Stimulated activated CD4-positive, alpha-beta T cell treated with anti-CD3 and anti-CD28 coated beads, Interleukin-12 subunit alpha, Interleukin-12 subunit beta, amount 100 ng/mL, for 4 hours (primary cell): ENCODE data around the gene UNC13A.

ENCODE experiments used
- DNase-seq: peaks from one replicate; pipeline ENCODE4 v3.0.0-alpha.2; 2020

Gene UNC13A

GRCh38 chr19:17687857-17688784 is at the start of gene UNC13A:
TSS of gene UNC13A (minus strand) at chr19:17688354. CDS start at chr19:17688199, 155 bp downstream.
- DNase-seq, result peak; percentile 50

DNA sequence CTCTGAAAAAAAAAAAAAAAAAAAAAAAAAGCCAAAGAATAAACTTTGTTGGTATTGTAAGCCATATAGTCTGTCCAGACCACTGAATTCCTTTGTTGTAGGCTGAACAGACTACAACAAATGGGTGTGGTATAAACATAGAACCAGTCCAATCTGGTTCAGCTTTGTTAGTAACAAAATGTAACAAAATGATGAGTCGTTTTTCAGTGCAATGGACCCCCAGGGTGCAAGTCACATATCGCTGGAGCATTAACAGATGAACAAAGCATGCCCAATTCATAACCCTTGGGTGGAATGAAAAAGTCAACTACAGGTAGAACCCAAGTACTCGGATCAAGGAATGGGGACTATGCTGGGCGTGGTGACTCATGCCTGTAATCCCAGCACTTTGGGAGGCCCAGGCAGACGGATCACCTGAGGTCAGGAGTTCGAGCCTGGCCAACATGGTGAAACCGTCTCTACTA is 49.6 kb upstream of the UNC13A start:
- no peak for DNase-seq

DNA sequence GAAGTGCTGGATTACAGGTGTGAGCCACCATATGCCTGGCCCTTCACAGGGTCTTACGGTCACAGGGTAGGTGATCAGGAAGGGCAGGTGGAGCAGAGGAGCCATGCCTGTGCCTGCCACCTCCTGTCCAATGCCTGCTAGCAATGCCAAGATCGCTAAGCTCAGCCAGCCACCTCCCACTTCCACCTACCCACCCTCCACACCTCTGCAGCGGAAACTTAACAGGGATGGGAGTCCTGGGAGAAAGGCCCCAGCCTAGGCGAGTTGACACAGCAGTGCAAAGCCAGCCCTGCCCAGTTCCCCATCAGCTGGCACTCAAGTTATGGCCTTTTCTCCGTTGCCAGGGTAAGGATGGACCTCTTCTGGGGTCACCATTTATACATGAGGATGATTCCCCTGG is 47.3 kb upstream of the UNC13A start:
- no peak for DNase-seq

DNA sequence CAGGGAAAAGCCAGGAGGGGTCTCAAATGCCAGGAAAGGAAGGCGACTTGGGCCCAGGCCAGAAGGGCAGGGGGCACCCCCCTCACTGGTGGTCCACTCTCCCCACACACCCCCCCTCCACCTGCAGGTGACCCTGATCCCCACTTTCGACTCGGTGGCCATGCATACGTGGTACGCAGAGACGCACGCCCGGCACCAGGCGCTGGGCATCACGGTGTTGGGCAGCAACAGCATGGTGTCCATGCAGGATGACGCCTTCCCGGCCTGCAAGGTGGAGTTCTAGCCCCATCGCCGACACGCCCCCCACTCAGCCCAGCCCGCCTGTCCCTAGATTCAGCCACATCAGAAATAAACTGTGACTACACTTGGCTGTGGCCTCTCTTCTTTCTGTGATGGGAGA is 46.0 kb upstream of the UNC13A start:
- no peak for DNase-seq

DNA sequence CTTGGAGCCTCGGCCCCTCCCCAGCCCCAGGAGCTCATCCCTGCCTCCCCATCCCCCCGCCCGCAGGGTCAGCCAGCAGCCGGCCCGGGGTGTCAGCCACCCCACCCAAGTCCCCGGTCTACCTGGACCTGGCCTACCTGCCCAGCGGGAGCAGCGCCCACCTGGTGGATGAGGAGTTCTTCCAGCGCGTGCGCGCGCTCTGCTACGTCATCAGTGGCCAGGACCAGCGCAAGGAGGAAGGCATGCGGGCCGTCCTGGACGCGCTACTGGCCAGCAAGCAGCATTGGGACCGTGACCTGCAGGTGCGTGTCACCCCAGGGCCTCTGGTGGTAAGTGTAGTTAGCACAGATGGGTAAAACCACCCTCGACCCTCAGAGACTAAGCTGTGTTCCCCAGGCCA is 45.0 kb upstream of the UNC13A start:
- no peak for DNase-seq

DNA sequence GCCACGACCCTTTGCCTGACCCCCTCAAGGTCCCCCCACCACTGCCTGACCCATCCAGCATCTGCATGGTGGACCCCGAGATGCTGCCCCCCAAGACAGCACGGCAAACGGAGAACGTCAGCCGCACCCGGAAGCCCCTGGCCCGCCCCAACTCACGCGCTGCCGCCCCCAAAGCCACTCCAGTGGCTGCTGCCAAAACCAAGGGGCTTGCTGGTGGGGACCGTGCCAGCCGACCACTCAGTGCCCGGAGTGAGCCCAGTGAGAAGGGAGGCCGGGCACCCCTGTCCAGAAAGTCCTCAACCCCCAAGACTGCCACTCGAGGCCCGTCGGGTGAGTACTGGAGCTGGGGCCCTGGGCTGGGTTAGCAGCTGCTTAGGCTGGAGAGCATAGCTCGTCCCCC is 39.7 kb upstream of the UNC13A start:
- DNase-seq, result no peak

DNA sequence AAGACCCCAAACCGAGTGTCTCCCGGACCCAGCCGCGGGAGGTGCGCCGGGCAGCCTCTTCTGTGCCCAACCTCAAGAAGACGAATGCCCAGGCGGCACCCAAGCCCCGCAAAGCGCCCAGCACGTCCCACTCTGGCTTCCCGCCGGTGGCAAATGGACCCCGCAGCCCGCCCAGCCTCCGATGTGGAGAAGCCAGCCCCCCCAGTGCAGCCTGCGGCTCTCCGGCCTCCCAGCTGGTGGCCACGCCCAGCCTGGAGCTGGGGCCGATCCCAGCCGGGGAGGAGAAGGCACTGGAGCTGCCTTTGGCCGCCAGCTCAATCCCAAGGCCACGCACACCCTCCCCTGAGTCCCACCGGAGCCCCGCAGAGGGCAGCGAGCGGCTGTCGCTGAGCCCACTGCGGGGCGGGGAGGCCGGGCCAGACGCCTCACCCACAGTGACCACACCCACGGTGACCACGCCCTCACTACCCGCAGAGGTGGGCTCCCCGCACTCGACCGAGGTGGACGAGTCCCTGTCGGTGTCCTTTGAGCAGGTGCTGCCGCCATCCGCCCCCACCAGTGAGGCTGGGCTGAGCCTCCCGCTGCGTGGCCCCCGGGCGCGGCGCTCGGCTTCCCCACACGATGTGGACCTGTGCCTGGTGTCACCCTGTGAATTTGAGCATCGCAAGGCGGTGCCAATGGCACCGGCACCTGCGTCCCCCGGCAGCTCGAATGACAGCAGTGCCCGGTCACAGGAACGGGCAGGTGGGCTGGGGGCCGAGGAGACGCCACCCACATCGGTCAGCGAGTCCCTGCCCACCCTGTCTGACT is 39.0 kb upstream of the UNC13A start:
- DNase-seq, result no peak

DNA sequence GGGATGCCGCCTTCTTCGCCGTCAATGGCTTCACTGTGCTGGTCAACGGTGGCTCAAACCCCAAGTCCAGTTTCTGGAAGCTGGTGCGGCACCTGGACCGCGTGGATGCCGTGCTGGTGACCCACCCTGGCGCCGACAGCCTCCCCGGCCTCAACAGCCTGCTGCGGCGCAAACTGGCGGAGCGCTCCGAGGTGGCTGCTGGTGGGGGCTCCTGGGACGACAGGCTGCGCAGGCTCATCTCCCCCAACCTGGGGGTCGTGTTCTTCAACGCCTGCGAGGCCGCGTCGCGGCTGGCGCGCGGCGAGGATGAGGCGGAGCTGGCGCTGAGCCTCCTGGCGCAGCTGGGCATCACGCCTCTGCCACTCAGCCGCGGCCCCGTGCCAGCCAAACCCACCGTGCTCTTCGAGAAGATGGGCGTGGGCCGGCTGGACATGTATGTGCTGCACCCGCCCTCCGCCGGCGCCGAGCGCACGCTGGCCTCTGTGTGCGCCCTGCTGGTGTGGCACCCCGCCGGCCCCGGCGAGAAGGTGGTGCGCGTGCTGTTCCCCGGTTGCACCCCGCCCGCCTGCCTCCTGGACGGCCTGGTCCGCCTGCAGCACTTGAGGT is 38.1 kb upstream of the UNC13A start:
- no peak for DNase-seq

GRCh38 chr19:17725422-17726078 is 37.4 kb upstream of the UNC13A start:
- DNase-seq, result no peak

DNA sequence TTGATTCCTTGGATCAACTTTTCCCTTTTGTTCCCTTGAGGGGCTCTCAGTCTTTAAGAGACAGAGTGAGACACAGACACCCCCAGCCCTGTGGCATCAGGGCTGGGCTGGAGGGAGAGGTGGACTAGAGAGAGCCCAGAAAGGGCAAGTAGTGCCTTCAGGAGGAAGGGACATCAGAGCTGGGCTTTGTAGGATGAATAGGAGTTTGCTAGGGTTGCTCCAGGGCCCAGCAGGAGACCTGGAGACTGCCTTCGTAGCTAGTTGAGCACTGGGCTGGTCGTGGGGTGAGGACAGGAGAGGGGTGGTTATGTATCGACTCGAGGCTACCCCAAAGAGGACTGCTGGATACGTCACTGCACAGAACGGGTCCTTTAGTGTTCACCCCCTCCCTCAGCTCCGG is 36.5 kb upstream of the UNC13A start:
- DNase-seq, result no peak

DNA sequence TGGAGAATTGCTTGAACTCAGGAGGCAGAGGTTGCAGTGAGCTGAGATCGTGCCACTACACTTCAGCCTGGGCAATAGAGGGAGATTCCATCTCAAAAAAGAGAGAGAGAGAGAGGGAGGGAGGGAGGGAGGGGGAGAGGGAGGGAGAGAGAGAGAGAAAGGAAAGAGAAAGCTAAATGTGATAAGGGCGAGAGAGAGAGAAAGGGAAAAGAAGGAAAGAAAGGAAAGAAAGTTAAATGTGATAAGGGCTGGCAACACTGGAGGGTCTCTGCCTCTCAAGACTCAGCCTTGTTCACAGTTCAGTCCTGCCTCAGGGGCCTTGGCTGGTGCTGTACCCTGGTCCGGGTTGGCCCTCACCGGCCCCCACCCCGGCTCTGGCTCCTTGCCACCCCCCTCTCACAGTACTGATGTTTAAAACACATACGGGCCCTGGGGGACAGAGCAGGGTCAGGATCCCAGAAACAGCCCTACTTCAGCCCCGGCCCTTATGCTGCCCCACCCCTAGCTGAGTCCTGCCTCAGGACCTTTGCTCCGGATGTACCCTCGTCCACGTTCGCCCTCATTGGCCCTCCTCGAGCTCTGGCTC is 34.6 kb upstream of the UNC13A start:
- no peak for DNase-seq

DNA sequence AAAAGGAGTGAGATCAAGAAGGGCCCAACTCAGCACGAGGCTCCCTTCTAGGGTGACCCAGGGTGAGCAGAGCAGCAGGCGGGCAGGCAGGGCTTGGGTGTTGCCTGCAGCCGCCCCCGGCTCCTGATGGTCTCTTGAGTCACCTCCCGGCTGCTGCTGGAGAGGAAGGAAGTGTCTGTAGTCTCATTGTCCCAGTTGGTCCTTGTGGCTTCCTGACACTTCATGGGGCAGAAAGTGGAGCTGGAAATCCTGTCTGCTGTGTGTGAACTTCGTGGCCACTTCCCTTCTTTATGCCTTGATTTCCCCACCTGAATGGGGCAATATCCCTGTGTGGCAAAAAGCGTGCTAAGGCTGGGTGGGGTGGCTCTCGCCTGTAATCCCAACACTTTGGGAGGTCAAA is 33.7 kb upstream of the UNC13A start:
- no peak for DNase-seq

DNA sequence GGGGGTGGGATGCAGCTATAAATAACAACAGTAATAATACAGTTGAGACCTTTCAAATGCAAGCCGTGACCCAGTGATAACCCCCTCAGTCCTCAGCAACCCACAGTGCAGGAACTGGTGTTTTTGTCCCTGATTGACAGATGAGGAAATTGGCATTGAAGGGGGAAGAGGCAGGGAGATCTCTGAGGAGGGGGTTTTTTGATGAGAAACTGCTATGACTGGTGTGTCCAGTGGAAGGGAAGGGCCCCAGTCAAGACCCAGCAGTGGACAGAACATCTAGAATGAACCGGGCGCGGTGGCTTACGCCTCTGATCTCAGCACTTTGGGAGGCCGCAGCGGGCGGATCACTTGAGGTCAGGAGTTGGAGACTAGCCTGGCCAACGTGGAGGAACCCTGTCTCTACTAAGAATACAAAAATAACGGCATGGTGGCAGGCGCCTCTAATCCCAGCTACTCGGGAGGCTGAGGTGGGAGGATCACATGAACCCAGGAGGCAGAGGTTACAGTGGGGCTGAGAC is 33.0 kb upstream of the UNC13A start:
- no peak for DNase-seq

DNA sequence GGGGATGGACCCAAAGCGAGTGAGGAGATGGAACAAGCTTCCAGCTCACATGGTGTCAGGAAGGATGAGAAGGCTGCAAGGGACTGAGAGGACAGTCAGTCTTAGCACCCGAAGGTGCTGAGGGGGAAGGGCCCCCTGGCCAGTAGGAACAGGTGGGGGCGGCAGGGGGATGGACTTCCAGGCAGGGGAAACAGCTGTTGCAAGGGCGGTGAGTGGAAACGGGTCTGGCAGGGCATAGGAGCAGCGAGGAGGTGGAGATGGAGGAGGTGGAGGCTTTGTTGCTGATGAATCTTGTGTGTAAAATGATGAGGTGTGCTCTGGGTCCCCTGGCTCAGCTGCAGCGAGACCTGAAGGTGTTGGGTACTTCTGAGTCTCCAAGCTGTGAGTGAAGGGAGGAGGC is 32.3 kb upstream of the UNC13A start:
- DNase-seq, result no peak

DNA sequence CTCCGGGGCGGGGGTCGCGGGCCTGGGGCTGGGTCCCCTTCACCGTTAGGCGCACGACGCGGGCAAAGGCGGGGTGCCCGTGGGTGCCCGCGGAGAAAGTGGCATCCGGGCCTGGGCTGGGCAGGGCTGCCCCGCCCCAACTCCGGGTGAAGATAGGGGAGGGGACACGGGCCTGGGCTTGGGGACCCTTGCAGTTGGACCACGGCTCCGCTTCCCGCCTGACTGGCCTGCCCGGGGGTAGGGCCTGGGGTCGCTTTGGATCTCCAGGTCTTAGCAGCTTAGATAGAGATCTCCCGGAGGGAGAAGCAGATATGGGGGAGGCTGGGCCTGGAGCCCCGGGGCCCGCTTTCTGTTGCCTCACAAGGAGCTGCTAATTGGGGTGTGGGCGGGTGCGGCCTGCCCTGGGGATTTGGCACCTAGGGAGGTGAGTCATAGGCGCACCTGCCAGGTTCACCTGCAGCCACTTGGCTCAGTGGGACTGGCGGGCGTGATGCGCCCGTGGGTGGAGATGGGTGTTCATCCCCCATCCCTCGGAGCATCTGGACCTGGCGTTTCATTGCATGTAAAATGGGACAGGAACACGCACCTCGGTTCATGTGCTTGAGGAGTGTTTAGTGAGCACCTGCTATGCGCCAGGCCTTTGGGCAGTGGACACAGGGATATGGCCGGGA is 31.7 kb upstream of the UNC13A start:
- peak; percentile 44 for DNase-seq

DNA sequence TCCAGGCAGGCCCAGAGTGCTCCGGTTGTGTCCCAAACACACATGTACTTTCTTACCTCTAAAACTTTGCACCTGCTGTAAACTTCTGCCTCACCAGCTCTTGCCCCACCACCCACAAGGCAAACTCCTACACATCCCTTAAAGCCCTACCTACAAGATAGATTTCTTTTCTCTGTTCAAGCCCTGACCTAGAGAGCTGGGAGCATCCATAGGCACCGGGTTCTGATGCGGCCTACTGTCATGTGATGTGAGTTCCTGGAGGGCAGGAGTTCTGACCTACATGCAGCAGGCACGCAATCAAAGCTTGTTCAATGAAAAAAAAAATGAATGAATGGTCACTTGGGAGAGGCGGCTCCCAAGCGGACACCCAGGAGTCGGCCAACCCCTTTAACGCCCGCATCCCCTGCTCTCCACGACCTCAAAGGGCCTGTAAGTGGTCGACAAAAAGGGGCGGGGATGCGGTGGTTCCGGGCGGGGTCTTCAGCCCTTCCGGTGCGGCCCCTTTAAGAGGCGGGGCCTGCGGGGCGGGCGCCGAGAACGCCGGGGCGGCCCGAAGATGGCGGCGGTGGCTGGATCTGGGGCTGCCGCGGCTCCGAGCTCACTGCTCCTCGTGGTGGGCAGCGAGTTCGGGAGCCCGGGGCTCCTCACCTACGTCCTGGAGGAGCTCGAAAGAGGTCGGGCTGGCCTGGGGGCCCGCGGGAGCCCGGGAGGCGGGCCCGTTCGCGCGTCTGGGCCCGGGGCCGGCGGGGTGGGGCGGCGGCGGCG is 31.0 kb upstream of the UNC13A start, which contains the start of gene MAP1S:
Gene MAP1S (plus strand): TSS at position 534 of the 765 bp plus-strand sequence. CDS start 23 bp downstream, at position 557.
- peak; percentile 70 for DNase-seq

GRCh38 chr19:17718550-17718946 is 30.4 kb upstream of the UNC13A start:
- no peak for DNase-seq

- DNase-seq, result no peak
Observed at GRCh38 chr19:17716309-17716929, 28.3 kb upstream of the UNC13A start.

GRCh38 chr19:17711851-17712250 is 23.7 kb upstream of the UNC13A start:
- DNase-seq, result no peak

DNA sequence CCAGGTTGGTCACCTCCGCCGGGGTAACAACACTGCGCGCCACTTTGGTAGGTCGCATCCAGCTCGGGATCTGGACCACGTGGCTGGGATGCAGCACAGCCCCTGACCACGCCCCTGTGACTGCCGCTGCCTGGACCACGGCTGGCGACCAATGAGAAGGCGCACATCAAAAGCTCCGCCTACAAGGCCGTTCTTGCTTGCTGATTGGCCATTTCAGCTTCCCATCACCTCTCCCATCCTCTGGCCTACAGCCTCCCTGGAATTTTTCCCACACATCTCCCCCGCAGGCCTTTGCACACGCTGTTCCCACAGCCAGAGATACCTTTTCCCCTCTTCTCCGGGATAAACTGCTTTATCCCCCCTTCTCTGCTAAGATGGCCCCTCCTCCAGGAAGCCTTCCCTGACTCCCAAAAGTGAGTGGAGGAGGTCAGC is 18.6 kb upstream of the UNC13A start:
- no peak for DNase-seq
